ENCODE data around the gene NISCH.

Gene NISCH

GRCh38 chr3:52527732-52528585 lies 72.6 kb downstream of the NISCH start:
- ATAC-seq, result no peak

GRCh38 chr3:52528586-52529375 lies 73.4 kb downstream of the NISCH start:
- no peak for ATAC-seq

- no peak for ATAC-seq
Measured at GRCh38 chr3:52529376-52530333, 74.3 kb downstream of the NISCH start.

GRCh38 chr3:52530918-52531826 lies 75.8 kb downstream of the NISCH start:
- ATAC-seq, result no peak

- no peak for ATAC-seq
Measured at GRCh38 chr3:52531860-52532516, 76.6 kb downstream of the NISCH start.

GRCh38 chr3:52532517-52532837 lies 77.1 kb downstream of the NISCH start:
- no peak for ATAC-seq

- no peak for ATAC-seq
Measured at GRCh38 chr3:52532838-52533622, 77.6 kb downstream of the NISCH start.

- peak; percentile 28 to 37 for ATAC-seq
Measured at GRCh38 chr3:52533623-52534280, 78.3 kb downstream of the NISCH start, which contains the start of gene NT5DC2. NT5DC2 (minus strand) TSS chr3:52533857; CDS start chr3:52533737, 120 bp downstream.

- ATAC-seq, result no peak
Measured at GRCh38 chr3:52534281-52535183, 79.1 kb downstream of the NISCH start.

- no peak for ATAC-seq
Measured at GRCh38 chr3:52535411-52536111, 80.2 kb downstream of the NISCH start.

- no peak for ATAC-seq
Measured at GRCh38 chr3:52536112-52536368, 80.6 kb downstream of the NISCH start.

GRCh38 chr3:52536369-52537164 lies 81.2 kb downstream of the NISCH start, which contains the start of gene UQCC5:
UQCC5 (plus strand) TSS chr3:52536605; CDS start chr3:52536756, 151 bp downstream.
- ATAC-seq, result peak; percentile 93

GRCh38 chr3:52537165-52537620 lies 81.8 kb downstream of the NISCH start:
- no peak for ATAC-seq

GRCh38 chr3:52537726-52538421 lies 82.5 kb downstream of the NISCH start:
- ATAC-seq, result no peak

- no peak for ATAC-seq
Measured at GRCh38 chr3:52539010-52539653, 83.7 kb downstream of the NISCH start.

- ATAC-seq, result no peak
Measured at GRCh38 chr3:52541050-52541449, 85.6 kb downstream of the NISCH start.
